Measurements from ENCODE around the gene MT1X. TPM values are rescaled to one million over a fixed set of nuclear protein-coding genes. Genes with fewer than 3 reads are reported as not detected.

MT1X gene
- total RNA-seq, 1 donor from 2014 or later, result 111 TPM

GRCh38 chr16:56726926-56727325 lies 44.7 kb downstream of the MT1X start:
- no peaks in the 10 kb centered on the region for H3K9me3 ChIP-seq
- no peak for ATAC-seq
- intact Hi-C loops (cut with DNase I), result no loop called here

GRCh38 chr16:56728027-56728426 lies 45.8 kb downstream of the MT1X start:
- H3K4me1 ChIP-seq, result peaks cover 16% of the 10 kb centered on the region
- no peaks in the 10 kb centered on the region for H3K36me3 ChIP-seq
- no peak overlapping the region for H3K4me3 ChIP-seq
- TF ChIP-seq CTCF (IDR thresholded peaks at IDR 0.05), result no peak
- ATAC-seq (no peak), DNase-seq (no peak)
- intact Hi-C loops (cut with DNase I), result no loop called here
- H3K27me3 ChIP-seq, result no peaks in the 10 kb centered on the region
- no peaks in the 10 kb centered on the region for H3K9me3 ChIP-seq
- no peak overlapping the region for H3K27ac ChIP-seq

More at GRCh38 chr16:56726926-56727325, 44.7 kb downstream of the MT1X start:
- no peaks in the 10 kb centered on the region for H3K36me3 ChIP-seq
- no peak for DNase-seq
- no peak overlapping the region for H3K4me3 ChIP-seq
- H3K27me3 ChIP-seq, result no peaks in the 10 kb centered on the region
- H3K4me1 ChIP-seq, result peaks cover 16% of the 10 kb centered on the region
- TF ChIP-seq CTCF (IDR thresholded peaks at IDR 0.05), result no peak
- no peak overlapping the region for H3K27ac ChIP-seq

GRCh38 chr16:56728980-56729734 lies 46.9 kb downstream of the MT1X start:
- no peak for DNase-seq
- Histone ChIP-seq H3K4me3 (peak overlapping the region; percentile 92), H3K9me3 (no peaks in the 10 kb centered on the region), H3K27ac (peak overlapping the region; percentile 84), H3K36me3 (no peaks in the 10 kb centered on the region), H3K27me3 (no peaks in the 10 kb centered on the region), H3K4me1 (peaks cover 16% of the 10 kb centered on the region)
- intact Hi-C loops (cut with DNase I), result no loop called here
- TF ChIP-seq CTCF (IDR thresholded peaks at IDR 0.05), result no peak
- no peak for ATAC-seq

DNA sequence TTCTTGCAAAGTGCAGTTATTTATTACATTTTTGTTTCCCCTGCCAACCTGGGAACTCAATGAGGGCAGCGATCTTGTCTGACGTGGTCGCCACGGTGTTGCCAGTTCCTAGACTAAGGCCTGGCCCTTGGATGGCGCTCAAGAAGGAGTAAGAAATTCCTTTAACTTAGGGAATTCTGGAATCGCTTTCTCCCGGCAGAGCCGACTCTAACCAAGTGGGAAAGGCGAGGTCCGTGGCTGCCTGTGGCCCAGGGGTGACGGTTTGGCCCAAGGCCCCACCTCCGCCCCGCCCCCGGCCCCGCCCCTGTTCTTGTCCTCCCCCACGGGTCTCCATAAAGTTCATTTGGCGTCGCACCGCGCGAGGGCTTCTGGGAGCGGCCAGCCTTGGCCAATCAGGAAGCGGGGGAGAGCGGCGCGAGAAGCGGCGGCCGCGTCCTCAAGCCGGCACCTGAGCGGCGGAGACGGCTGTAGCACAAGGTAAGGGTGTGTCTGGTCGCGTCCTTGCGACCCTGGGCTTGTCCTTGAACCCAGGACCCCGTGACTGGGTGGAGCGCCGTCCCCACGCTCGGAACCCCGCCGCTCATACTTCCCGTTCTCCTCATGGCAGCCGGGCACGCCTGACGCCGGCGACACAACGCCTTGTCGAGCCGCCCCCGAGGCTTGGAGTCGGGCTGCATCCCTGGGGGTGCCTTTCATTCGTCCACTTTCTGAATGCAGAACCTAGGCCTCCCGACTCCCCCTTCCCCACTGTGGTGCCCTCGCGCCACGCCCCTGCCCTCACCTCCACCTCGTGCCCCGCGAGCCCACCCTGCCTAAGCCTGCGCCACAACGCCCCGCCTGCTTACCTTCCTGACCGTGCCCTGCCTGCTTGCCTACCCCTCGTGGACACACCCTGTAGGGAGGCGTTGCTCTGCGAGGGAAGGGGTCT lies 47.7 kb downstream of the MT1X start, which contains the start of gene NUP93:
TSS of gene NUP93 (plus strand) at position 395 of the 928 bp plus-strand sequence. CDS start 18,119 bp downstream, outside the sequence.
- H3K27ac ChIP-seq, result peak within 1 kb of the TSS; percentile 84
- ATAC-seq, result peak; percentile 99
- peak within 1 kb of the TSS; percentile 92 for H3K4me3 ChIP-seq
- intact Hi-C loops (cut with DNase I), result no loop called here
- no peaks in the 10 kb centered on the region for H3K27me3 ChIP-seq
- no peaks in the 10 kb centered on the region for H3K36me3 ChIP-seq
- no peak for TF ChIP-seq CTCF (IDR thresholded peaks at IDR 0.05)
- peaks cover 16% of the 10 kb centered on the region for H3K4me1 ChIP-seq
- no peaks in the 10 kb centered on the region for H3K9me3 ChIP-seq
- DNase-seq, result peak; percentile 96

GRCh38 chr16:56732366-56732765 lies 50.1 kb downstream of the MT1X start:
- ATAC-seq (no peak), DNase-seq (no peak)
- no peaks in the 10 kb centered on the region for H3K27me3 ChIP-seq
- intact Hi-C loops (cut with DNase I), result no loop called here
- H3K9me3 ChIP-seq, result no peaks in the 10 kb centered on the region
- H3K4me3 ChIP-seq, result no peak overlapping the region
- peaks cover 16% of the 10 kb centered on the region for H3K4me1 ChIP-seq
- no peaks in the 10 kb centered on the region for H3K36me3 ChIP-seq
- H3K27ac ChIP-seq, result no peak overlapping the region
- no peak for TF ChIP-seq CTCF (IDR thresholded peaks at IDR 0.05)
